HL-60 (cell line): Measurements from ENCODE around the gene SLC38A2.

Experiments
- DNase-seq, 2 experiments: peaks; one replicate each; pipeline ENCODE4 v3.0.0-alpha.2; 2010 to 2020; ENCODE audit warnings: low read depth in 1 of 2, low spot score in 1 of 2
- H3K27ac ChIP-seq: fragments of 250-450 bp; sonication (Bioruptor Pico); replicated peaks from 2 replicates; pipeline ENCODE4 v1.5.1; 2020; ENCODE audit warnings: mild to moderate bottlenecking, moderate library complexity
- H3K27me3 ChIP-seq: fragments of 250-450 bp; sonication (Bioruptor Pico); 2 replicates; pipeline ENCODE4 v1.5.1; 2021; ENCODE audit warnings: mild to moderate bottlenecking, moderate library complexity; ENCODE audit not compliant: insufficient read depth, poor library complexity, severe bottlenecking
- H3K4me3 ChIP-seq: replicated peaks from 2 replicates; pipeline ENCODE4 v1.5.1; 2011; ENCODE audit warnings: mild to moderate bottlenecking, control low read depth, low read length; ENCODE audit not compliant: insufficient read depth
- CTCF ChIP-seq: IDR thresholded peaks from one replicate; pipeline ENCODE4 v1.5.1; 2011; ENCODE audit warnings: low read length, control low read depth, inconsistent platforms; ENCODE audit not compliant: insufficient read depth
- GABPA ChIP-seq: IDR thresholded peaks from 2 replicates; pipeline ENCODE4 v1.6.1; 2012; ENCODE audit warnings: low read depth
- POLR2AphosphoS5 ChIP-seq: IDR thresholded peaks from 2 replicates; pipeline ENCODE4 v1.6.1; 2012; ENCODE audit warnings: low read depth
- REST ChIP-seq: IDR thresholded peaks from 2 replicates; pipeline ENCODE4 v1.6.1; 2012; ENCODE audit warnings: low read depth; ENCODE audit not compliant: insufficient replicate concordance
- SPI1 ChIP-seq: IDR thresholded peaks from 2 replicates; pipeline ENCODE4 v1.6.1; 2012; ENCODE audit warnings: low read depth, mild to moderate bottlenecking, borderline replicate concordance

SLC38A2 gene

GRCh38 chr12:46359667-46360280, 12.8 kb downstream of the SLC38A2 start:
- Histone ChIP-seq H3K4me3 (no peak overlapping the region), H3K27me3 (no peaks in the 10 kb centered on the region), H3K27ac (no peak overlapping the region)
- DNase-seq, result no peak
- TF ChIP-seq CTCF, result no peak
- no peak for TF ChIP-seq POLR2AphosphoS5
- TF ChIP-seq SPI1, result no peak
- TF ChIP-seq REST, result no peak
- no peak for TF ChIP-seq GABPA

- H3K27ac ChIP-seq, result no peak overlapping the region
- TF ChIP-seq POLR2AphosphoS5 (no peak), SPI1 (no peak), CTCF (no peak), REST (no peak), GABPA (no peak)
- no peak for DNase-seq
Measured at GRCh38 chr12:46358791-46359666, 13.5 kb downstream of the SLC38A2 start.

GRCh38 chr12:46358325-46358700, 14.3 kb downstream of the SLC38A2 start:
- H3K4me3 ChIP-seq, result no peak overlapping the region
- DNase-seq, result no peak
- H3K27ac ChIP-seq, result no peak overlapping the region
- no peaks in the 10 kb centered on the region for H3K27me3 ChIP-seq
- TF ChIP-seq SPI1, result no peak
- no peak for TF ChIP-seq POLR2AphosphoS5
- no peak for TF ChIP-seq CTCF
- no peak for TF ChIP-seq REST
- TF ChIP-seq GABPA, result no peak

More at GRCh38 chr12:46358791-46359666, 13.5 kb downstream of the SLC38A2 start:
- Histone ChIP-seq H3K4me3 (no peak overlapping the region), H3K27me3 (no peaks in the 10 kb centered on the region)
